ENCODE results near the gene PRKCH.
A peak's percentile ranks its signal among the peaks of the same experiment; 100 is the strongest.
"Not testable (repeated sequence)": the region's sequence is repeated elsewhere in the genome, so short reads cannot be mapped to it uniquely, and the experiment has no call there.

The PRKCH gene

DNA sequence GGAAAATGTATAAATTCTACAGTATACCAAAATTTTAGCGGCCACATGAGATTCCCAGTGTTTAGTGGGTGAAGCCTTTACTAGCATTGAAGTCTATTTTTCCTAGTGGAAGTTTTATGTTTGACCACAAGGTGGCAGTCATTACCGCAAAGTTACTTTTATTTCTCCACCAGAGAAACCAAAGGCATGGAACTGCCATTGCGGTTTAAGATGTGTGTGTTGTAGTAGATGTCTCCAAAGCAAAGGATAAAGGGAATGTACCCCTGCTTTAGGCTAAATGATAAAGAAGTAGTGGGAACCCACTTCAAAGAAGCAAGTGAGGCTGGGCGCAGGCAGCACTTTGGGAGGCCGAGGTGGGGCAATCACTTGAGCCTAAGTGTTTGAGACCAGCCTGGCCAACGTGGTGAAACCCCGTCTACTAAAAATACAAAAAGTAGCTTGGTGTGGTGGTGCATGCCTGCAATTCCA, 140.5 kb downstream of the PRKCH start:
- DNase-seq = peak; percentile 66

DNA sequence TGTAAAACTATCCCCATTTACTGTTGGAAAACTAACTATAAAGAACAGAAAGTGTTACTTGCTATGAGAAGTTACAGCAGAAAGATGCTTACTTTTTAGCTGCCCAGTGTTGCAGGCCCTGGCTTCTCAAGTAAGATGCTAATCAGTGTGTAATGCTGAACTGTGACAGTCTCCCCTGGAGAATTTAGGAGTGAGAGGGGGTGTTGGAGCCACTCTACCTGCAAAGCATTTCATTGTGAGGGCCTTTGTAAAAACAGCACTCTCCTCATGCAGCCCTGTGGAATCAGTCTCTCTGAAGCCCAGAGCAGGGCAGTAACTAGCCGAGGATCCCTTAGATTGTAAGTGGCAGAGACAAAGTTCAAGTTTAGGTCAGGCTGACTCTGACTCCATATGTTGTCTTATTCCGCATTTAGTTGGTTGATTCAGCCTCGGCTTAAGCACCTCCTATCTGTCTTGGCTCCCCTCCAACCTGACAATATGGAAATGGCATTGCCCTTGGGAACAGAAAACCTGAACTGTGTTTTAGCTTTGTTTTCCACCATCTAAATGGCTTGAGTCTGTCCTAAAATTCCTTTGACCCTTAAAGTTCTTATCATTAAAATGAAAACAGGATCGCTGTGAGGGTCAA, 141.3 kb downstream of the PRKCH start:
- DNase-seq = peak; percentile 51

DNA sequence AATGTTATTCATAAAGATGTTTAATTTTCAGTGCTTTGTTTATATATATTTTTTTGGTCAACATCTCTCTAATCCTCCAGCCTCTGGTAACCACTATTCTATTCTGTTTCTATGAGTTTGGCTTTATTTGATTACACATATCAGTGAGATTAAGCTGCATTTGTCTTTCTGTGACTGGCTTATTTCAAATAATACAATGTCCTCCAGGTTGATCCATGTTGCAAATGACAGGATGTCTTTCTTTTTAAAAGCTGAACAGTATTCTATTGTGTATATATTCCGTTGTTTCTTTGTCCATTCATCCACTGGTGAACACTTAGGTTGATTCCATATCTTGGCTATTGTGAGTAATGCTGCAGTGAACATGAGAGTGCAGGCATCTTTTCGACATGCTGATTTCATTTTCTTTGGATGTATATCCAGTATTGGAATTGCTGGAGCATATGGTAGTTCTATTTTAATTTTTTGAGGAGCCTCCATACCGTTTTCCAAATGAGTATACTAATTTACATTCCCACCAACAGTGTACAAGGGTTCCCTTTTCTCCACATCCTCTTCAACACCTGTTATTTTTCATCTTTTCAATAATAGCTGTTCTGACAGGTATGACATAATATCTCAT, 142.4 kb downstream of the PRKCH start:
- DNase-seq = no peak

DNA sequence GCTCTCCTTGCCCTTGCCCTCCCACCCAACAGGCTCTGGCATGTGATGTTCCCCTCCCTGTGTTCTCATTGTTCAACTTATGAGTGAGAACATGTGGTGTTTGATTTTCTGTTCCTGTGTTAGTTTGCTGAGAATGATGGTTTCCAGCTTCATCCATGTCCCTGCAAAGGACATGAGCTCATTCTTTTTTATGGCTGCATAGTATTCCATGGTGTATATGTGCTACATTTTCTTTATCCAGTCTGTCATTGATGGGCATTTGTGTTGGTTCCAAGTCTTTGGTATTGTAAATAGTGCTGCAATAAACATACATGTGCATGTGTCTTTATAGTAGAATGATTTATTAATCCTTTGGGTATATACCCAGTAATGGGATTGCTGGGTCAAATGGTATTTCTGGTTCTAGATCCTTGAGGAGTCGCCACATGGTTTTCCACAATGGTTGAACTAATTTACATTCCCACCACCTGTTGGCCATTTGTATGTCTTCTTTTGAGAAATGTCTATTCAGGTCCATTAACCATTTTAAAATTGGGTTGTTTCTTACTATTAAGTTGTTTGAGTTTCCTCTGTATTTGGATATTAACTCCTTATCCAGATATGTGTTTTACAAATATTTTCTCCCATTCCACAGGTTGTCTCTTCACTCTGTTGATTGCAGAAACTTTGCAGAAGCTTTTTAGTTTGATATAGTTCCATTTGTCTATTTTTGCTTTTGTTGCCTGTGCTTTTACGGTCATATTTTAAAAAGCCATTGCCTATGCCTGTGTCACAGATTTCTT, 143.4 kb downstream of the PRKCH start:
- not testable (repeated sequence) for DNase-seq

DNA sequence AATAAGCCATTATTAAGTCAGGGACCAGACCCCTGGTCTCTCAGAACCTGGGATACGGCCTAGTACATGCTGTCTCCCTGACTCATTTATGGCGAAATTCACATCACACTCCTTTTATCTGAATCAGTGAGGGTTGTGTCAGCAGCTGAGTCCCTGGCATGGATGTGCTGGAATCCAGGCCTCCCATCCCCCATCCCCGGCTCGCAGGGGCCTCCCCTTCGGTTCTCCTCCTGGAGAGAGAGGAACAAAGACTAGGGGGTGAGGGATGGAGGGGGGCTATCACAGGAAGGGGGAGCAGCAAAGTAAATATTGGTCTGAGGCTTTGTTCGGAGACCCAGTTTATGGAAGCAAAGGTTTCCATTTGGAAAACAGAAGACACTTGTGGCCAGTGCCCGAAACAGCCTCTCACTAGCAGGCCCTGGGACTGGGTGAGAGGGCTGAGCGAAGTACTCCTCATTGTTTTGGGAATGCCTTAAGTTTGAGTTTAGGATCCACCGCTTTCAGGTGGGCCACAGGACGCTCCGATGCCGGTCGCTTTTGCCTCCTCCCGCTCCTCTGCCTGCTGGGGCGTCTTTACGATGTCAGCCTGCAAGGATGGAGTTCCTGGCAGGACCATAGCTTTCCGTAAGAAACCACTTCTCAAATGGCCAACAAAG, 145.0 kb downstream of the PRKCH start:
- peak; percentile 46 for DNase-seq

DNA sequence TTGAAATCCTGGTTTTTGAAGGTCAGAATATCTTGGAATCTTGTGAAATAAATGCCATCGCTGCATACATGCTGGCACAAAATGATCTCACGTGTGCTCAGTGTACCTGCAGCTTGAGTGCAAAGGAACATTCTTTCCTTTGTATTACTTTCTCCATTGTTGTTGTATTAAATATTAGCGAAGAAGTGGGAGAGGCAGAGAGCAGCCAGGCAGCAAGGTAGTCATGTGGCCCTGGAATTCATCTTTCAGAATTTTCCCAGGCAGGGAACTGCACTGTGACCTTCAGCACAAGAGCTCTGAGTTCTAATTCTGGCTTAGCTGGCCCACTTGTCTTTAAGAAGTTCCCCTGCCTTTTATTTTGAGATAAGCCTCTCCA, 145.5 kb downstream of the PRKCH start:
- no peak for DNase-seq

DNA sequence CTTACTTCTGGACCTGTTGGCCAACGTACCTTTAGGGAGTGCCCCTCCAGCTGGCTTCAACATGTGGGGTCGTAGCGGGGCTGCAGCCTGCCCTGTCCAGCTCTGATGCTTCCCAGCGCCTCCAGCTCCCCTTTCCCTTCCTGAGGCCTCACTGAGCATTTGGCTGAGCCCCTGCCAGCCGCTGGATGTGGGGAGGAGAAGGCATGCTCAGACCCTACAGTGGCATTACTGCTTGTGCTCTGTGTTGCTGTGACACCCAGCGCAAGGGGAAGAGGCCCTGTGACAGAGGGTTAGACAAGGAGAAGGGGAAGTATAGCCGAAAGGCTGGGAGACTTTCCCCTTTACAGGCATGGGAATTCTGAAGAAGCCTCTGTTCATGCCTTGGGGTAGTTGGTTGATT, 145.9 kb downstream of the PRKCH start:
- peak; percentile 56 for DNase-seq

DNA sequence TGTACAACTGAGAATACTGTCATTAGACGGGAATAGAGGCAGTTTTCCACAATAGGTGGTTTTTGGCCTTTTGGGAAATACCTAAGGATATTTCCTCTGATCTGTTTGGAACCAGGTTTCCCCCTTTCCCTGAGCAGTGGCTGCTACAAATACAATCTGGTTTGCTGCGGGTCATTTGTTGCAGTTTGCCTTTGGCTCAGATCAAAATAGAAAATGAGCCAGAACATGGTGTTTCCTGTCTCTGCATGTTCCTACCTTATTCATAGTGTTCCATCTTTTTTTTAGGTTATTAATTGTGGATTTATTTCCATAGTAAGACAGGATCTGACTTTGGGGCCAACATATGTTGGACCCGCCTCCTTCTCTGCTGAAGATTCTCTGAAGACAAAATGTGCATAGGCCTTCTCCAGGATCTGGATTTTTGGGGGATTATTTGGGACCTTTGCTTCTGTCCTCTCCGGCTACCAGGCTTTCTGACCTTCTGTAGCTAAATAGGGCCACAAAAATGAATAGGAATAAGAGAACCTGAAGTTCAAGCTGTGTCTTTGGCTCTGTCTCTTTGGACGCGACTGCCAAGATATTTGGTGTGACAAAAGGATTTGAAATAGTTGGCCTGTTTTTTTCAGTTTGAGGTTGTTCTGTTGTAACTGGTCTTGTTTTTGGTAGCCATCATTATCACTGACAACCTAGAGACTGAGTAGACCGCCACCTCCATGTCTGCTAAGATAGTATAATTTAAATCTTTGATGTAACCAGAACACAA, 146.9 kb downstream of the PRKCH start:
- DNase-seq = no peak

DNA sequence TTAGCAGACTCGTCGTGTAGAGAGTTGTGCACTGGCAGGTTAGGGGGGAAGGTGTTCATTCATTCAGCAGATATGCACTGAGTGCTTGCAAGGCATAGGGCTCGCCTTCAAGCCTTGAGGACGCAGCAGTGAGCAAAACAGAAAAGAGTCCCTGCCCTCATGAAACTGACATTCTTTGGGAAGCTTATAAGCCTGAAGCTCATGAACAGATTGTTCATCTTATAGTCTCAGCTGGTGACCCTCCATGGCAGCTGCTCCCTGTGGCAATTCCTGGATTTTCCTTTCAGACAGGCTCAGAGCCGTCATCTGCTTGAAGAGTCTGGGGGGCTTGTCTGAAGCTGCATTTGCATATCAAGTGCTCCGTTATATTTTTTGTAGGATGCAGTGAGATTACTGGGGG, 148.4 kb downstream of the PRKCH start:
- peak; percentile 50 for DNase-seq

DNA sequence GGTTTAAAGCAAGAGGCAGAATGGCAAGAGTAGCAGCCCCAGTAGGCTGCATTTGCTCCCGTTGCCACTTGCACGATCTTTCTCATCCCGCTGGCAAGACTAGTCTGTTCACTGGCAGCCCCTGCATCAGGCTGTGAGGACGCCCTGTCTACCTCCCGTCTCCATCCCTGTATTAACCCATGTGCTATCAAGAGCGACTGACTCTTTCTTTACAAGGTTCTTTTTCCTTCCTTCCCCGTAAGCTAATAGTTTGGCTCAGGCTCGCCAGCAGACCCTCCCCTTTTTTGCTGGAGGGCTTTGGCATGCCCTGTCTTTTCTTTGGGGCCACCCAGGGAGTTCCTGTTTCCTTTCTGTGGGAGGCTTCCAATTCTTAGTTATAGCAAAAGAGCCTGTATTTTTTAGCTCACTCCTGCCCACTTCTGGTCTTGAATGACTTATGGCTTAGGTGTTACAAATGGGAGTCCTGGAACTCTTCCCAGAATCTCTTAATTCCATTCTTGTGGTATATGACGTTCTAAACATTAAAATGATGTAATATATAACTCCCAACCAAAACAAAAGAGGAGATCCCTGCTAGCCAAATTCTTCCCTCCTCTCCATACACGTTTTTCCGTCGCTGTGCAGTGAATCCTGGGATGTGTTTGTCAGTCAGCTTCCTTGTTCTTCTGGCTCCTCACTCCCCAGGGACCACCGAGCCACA, 149.0 kb downstream of the PRKCH start:
- peak; percentile 61 for DNase-seq

DNA sequence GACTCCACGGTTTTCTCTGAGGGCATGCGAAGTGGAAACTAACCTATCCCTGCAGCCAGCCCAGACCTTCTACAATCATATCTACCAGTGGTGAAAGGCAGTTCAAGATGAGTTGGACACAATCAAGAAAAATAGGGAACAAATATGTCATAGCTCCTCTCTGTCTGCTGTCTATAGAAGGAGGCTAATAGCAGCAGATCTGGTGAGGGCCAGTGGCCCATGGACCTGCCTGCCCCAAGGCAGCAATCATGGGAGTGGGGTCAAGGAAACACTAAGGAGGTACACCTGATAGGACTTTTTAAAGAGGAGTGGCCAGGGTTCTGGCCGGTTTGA, 149.5 kb downstream of the PRKCH start:
- no peak for DNase-seq

DNA sequence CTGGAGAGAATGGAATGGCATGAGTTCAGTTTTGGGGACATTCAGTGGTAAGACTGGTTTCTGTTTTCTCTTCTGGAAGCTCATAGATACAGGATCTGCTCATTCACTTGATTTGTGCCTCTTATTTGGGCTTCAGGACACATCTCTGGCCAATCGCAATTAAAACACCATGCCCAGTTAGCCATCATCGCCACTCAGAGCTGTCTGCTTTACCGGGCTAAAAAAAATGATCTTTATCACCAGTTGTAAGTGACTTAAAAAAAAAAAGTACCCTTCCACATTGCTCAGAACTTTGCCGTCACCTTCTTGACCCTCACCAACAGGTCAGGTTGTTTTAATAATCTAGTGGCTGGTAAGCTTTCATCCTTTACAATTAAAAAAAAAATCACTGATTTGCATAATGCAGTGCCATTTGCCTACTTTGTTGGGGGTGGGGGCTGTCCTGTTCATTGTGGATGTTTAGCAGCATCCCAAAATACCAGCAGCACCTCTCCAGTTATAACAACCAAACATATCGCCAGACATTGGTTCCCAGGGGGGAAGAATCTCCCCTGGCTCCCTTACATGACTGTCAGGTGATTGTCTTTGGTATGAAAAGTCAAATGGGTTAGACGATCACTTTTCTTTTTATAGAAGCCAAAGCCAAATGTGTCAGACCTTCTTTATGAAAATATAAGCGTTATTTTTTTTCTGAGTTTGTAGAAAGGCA, 150.1 kb downstream of the PRKCH start:
- no peak for DNase-seq

DNA sequence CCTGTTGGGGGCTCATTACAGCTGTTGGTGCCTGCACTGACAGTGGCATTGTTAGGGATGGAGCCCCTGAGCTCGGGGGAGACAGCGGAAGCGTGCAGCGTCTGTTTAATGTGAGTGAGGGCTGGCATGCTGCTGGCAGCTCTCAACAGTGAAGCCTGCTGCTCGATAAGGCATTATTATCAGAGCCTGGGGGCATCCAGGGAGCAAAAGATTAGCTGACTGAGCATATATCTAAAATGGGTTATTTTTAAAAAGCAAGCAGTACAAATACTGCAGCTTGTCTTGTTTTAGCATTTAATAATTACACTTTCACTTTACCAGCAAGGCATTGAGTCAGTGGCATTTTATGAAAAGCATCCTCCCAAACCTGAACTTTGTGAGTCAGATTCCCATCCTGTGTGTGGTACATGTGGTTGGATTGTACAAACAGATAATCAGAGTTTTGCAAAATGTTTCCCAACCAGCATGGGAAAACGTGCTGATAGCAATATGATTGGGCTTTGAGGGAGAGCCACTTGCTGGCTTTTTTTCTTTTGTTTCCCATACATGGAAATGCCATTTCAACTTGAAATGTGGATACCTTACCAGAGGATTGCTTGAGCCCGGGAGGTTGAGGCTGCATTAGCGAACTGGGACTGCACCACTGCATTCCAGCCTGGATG, 150.8 kb downstream of the PRKCH start:
- DNase-seq = peak; percentile 71

DNA sequence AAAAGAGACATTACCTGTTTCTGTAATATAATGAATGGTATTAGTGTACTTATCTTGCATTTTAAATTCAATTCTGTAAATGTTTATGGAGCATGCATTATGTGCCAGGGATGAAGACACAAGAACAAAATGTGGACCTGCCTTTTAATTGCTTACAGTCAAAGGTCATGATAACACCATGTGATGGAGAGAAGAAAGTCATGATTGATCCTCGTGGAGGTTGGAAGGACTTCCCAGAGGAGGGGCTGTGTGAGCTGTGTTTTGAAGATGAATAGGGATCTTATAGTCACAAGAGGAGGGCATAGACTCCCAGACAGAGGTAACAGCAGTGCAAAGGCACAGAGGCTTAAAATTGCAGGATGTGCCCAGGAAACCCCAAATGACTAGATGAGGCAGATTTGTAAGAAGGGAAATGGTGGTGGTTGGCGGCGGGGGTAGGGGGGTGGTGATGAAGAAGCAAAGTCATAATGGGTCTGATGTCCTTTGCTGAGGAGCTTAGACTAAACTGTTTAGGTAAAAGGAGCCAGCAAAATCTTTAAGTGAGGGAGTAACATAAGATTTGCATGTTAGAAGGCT, 151.5 kb downstream of the PRKCH start:
- DNase-seq = peak; percentile 81

DNA sequence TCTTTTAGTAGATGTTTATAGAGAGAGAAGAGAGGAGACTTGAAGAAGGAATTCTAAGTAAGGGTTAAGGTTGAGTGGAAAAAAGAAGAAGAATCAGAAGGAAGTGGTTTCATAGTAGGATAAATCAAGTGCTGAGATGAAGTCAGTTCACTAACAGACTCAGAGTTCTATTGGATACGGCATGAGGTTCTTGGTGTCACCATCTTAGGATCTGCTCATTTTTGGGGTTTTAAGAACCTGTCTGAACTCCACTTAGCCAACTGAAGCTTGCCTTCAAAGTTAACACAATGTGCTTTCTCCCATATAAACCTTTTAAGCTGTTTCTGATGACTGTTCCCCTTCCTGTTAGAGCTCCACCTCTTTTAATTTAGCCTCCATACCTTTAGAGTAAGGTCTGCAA, 152.6 kb downstream of the PRKCH start:
- DNase-seq = no peak

DNA sequence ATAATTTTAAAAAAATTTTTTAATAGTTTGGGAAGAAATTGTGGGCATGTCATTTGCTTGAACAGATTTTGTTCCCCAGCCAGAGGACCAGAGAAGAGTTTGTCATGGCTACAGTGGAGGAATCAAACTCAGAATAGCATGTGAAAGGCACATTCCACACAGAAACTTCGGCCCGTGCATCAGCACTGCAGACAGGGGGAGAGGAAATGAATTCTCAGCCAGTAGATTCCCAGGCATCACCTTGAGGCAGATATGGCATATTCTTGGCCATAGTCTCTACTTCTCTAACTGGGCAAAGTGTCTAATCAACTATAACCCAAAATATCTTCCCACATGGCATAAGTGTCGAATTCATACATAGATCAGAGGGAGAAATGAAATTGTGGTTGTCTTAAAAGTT, 153.3 kb downstream of the PRKCH start:
- no peak for DNase-seq

DNA sequence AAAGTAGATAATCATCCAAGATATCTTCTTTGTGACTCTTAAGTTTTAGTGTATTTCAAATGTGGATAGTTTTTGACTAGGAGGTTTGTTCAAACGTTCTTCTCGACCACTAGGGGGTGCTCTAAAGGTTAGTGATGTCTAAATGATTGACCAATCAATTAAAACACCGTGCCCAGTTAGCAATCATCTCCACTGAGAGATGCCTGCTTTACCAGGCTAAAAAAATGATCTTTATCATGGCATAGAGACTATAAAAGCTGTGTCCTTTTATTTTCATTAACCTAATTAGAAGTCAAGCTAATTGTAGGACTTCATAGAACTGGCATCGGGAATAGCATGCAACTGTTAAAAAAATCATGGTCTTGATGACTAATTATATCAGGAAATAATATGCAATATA, 153.9 kb downstream of the PRKCH start:
- no peak for DNase-seq

DNA sequence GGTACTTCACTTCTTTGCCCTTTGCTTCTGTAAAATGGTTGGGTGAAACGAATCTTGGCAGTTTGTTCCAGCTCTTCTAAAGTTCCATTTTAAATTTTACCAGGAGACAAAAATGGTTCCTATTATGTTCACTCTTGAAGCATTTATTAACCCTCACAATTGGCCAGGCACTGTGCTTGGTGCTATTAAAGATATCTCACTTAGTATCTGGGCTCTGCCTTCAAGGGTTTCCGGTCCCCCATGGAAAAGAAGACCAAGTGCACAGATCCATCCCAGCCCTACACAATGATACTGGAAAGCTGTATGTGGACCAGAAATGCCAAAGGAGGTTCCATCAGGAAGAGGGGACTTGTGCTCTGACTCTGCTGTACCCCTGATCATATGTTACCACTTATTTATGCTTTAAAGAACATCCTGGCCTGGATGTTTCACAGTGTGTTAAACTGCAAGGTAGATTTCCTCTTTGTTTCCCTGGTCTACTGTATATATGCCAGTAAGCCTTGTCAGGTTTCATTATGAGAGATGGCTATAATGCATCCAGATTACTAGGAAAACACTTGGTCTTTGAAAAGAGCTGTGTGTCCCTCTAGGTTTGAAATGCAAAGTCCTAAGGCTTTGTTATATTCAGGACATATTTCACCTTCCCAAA, 154.8 kb downstream of the PRKCH start:
- DNase-seq = no peak

DNA sequence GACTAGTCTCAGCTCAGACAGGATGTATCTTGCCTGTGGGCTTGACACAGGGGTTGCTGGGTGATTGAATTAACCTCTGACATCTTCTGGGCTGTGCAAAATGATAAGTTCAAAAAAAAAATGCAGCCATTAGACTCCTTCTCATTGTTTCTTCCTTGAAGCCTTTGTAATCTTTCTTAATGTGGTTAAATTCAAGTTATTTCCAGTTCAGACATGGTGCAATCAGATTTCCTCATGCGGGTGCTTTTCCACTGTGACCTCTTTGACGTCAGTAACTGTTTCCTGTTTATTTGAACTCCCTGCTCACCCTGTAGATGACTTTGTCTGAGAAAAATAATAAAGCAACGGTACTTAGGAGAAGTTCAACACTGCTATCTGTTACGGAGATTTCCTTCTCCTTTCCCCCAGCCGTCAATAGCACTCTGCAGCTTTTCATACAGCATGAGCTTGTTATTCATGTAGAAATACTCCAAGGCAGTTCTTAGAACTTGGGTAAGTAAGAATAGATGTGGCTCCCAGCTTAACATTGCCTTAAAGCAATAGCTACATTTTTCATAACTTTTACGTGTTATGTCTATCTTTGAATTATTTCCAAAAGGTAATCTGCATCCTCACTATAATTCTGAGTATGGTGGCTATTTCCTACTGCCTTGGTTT, 155.5 kb downstream of the PRKCH start:
- DNase-seq = no peak
